Activated T-helper 1 cell treated with anti-CD3 and anti-CD28 coated beads, Interleukin-12 subunit alpha, Interleukin-12 subunit beta, Interleukin-2, Interleukin-4 antibody, amounts not matched to agents 30 ng/mL and 10 ng/mL and 1 ng/mL, durations not matched to agents 14 hours and 24 hours and 36 hours (primary cell): ENCODE data around the gene FGF23. TPM values are rescaled to one million over a fixed set of nuclear protein-coding genes. Genes with fewer than 3 reads are reported as not detected.

ENCODE experiments used
- DNase-seq: peaks from one replicate; pipeline ENCODE4 v3.0.0; 2021; ENCODE audit warnings: low spot score
- H3K27ac Mint-ChIP-seq: one replicate; pipeline ENCODE4 v1.8.0; 2021; ENCODE audit warnings: mild to moderate bottlenecking, mixed read lengths
- H3K27me3 Mint-ChIP-seq: one replicate; pipeline ENCODE4 v1.8.0; 2022; ENCODE audit warnings: mild to moderate bottlenecking, moderate library complexity, mixed read lengths; ENCODE audit not compliant: insufficient read depth
- H3K36me3 Mint-ChIP-seq: one replicate; pipeline ENCODE4 v1.8.0; 2021; ENCODE audit warnings: low read depth, mixed read lengths
- H3K4me1 Mint-ChIP-seq: one replicate; pipeline ENCODE4 v1.8.0; 2021; ENCODE audit warnings: low read depth, mixed read lengths
- H3K4me3 Mint-ChIP-seq: one replicate; pipeline ENCODE4 v1.8.0; 2021; ENCODE audit warnings: mild to moderate bottlenecking, moderate library complexity, mixed read lengths
- H3K9me3 Mint-ChIP-seq: one replicate; pipeline ENCODE4 v1.8.0; 2021; ENCODE audit warnings: mixed read lengths
- intact Hi-C: fragments of 100-400 bp; cut with micrococcal nuclease; formaldehyde crosslinking; loops from one replicate; pipeline ENCODE4 v1.15.1; 2024
- total RNA-seq: library from RNA; stranded (reverse); gene quantifications from 2 replicates; pipeline ENCODE4 v1.2.3, GENCODE V29; 2022

Gene FGF23
- total RNA-seq, 1 donor from 2014 or later, result not detected

GRCh38 chr12:4324366-4324765 lies 55.1 kb downstream of the FGF23 start:
- no peaks in the 10 kb centered on the region for H3K27me3 Mint-ChIP-seq
- no peak overlapping the region for H3K27ac Mint-ChIP-seq
- no peak for DNase-seq
- no peaks in the 10 kb centered on the region for H3K9me3 Mint-ChIP-seq
- intact Hi-C loops, result loop anchor here (5.0 kb wide), 3 partner anchors 323 to 1512 kb away; partner anchors contain the start of genes AKAP3, ITFG2, NDUFA9 and TSPAN9
- H3K4me3 Mint-ChIP-seq, result no peak overlapping the region
- H3K36me3 Mint-ChIP-seq, result peaks cover 9% of the 10 kb centered on the region
- H3K4me1 Mint-ChIP-seq, result peaks cover 42% of the 10 kb centered on the region

- Mint-ChIP-seq H3K4me3 (peak overlapping the region; percentile 51), H3K9me3 (no peaks in the 10 kb centered on the region), H3K36me3 (peaks cover 7% of the 10 kb centered on the region), H3K27ac (no peak overlapping the region), H3K27me3 (no peaks in the 10 kb centered on the region), H3K4me1 (peaks cover 45% of the 10 kb centered on the region)
- intact Hi-C loops, result loop anchor here (5.0 kb wide), 3 partner anchors 324 to 1511 kb away; partner anchors contain the start of genes AKAP3, ITFG2, NDUFA9 and TSPAN9
- DNase-seq, result no peak
Measured at GRCh38 chr12:4323396-4323795, 56.1 kb downstream of the FGF23 start.

GRCh38 chr12:4322726-4323125 lies 56.8 kb downstream of the FGF23 start:
- Mint-ChIP-seq H3K27me3 (no peaks in the 10 kb centered on the region), H3K4me1 (peaks cover 45% of the 10 kb centered on the region), H3K27ac (no peak overlapping the region), H3K36me3 (peaks cover 7% of the 10 kb centered on the region), H3K9me3 (no peaks in the 10 kb centered on the region), H3K4me3 (peak overlapping the region; percentile 93)
- intact Hi-C loops, result loop anchor here (5.0 kb wide), 3 partner anchors 325 to 1510 kb away; partner anchors contain the start of genes AKAP3, ITFG2, NDUFA9 and TSPAN9
- no peak for DNase-seq

- Mint-ChIP-seq H3K4me1 (peaks cover 45% of the 10 kb centered on the region), H3K4me3 (peak within 1 kb of the TSS; percentile 93), H3K9me3 (no peaks in the 10 kb centered on the region), H3K27me3 (no peaks in the 10 kb centered on the region), H3K27ac (peak within 1 kb of the TSS; percentile 93), H3K36me3 (peaks cover 7% of the 10 kb centered on the region)
- DNase-seq, result peak; percentile 93
- intact Hi-C loops, result loop anchor here (1.0 to 5.0 kb wide), 8 partner anchors 49 to 1509 kb away; partner anchors contain the start of genes AKAP3, ITFG2, NDUFA9 and PARP11
Measured at GRCh38 chr12:4320853-4321701, 58.4 kb downstream of the FGF23 start, which contains the start of gene TIGAR. TSS of gene TIGAR (plus strand) at chr12:4321213. CDS start at chr12:4321272, 59 bp downstream.

GRCh38 chr12:4320497-4320852 lies 59.0 kb downstream of the FGF23 start:
- intact Hi-C loops, result loop anchor here (1.0 to 5.0 kb wide), 5 partner anchors 213 to 1508 kb away; partner anchors contain the start of genes AKAP3, ITFG2, NDUFA9 and RAD51AP1
- H3K36me3 Mint-ChIP-seq, result peaks cover 4% of the 10 kb centered on the region
- peak overlapping the region; percentile 81 for H3K27ac Mint-ChIP-seq

More at GRCh38 chr12:4320497-4320852, 59.0 kb downstream of the FGF23 start:
- no peaks in the 10 kb centered on the region for H3K9me3 Mint-ChIP-seq
- H3K4me3 Mint-ChIP-seq, result peak overlapping the region; percentile 93
- no peak for DNase-seq
- peaks cover 41% of the 10 kb centered on the region for H3K4me1 Mint-ChIP-seq
- H3K27me3 Mint-ChIP-seq, result no peaks in the 10 kb centered on the region

Other genes starting within 250 kb of the FGF23 start
- 548 and 549 TPM in 2 replicates for gene CCND2, start 106.0 kb downstream of the FGF23 start, total RNA-seq
- gene TIGAR, start 58.5 kb downstream of the FGF23 start, total RNA-seq, result 14.4 TPM in 2 replicates
- gene FGF6, start 66.1 kb upstream of the FGF23 start, total RNA-seq, result not detected in 2 replicates
- gene RAD51AP1, start 159.2 kb upstream of the FGF23 start, total RNA-seq, result 34.1 and 39.4 TPM in 2 replicates
- gene DYRK4, start 182.5 kb upstream of the FGF23 start, total RNA-seq, result 25.7 and 29.8 TPM in 2 replicates